Endothelial cell (in vitro differentiated cells): Measurements from ENCODE around the gene C1QTNF8. TPM values are rescaled to one million over a fixed set of nuclear protein-coding genes. Genes with fewer than 3 reads are reported as not detected.

Source experiments
- DNase-seq: peaks from one replicate; pipeline ENCODE4 v3.0.0; 2021; ENCODE audit warnings: low spot score
- H3K27ac Mint-ChIP-seq: one replicate; pipeline ENCODE4 v1.8.0; 2021; ENCODE audit warnings: mixed read lengths, inconsistent platforms; ENCODE audit not compliant: unreplicated experiment
- H3K27me3 Mint-ChIP-seq: one replicate; pipeline ENCODE4 v1.8.0; 2021; ENCODE audit warnings: mild to moderate bottlenecking, moderate library complexity, mixed read lengths, inconsistent platforms; ENCODE audit not compliant: unreplicated experiment
- H3K36me3 Mint-ChIP-seq: one replicate; pipeline ENCODE4 v1.8.0; 2021; ENCODE audit warnings: mild to moderate bottlenecking, low read depth, mixed read lengths, inconsistent platforms; ENCODE audit not compliant: unreplicated experiment
- H3K4me1 Mint-ChIP-seq: one replicate; pipeline ENCODE4 v1.8.0; 2021; ENCODE audit warnings: mild to moderate bottlenecking, mixed read lengths, inconsistent platforms; ENCODE audit not compliant: unreplicated experiment
- H3K4me3 Mint-ChIP-seq: one replicate; pipeline ENCODE4 v1.8.0; 2021; ENCODE audit warnings: mild to moderate bottlenecking, mixed read lengths, inconsistent platforms; ENCODE audit not compliant: unreplicated experiment
- H3K9me3 Mint-ChIP-seq: one replicate; pipeline ENCODE4 v1.8.0; 2021; ENCODE audit warnings: mixed read lengths, inconsistent platforms; ENCODE audit not compliant: unreplicated experiment
- CTCF ChIP-seq: fragments of 200-600 bp; sonication (generic); IDR thresholded peaks from one replicate; pipeline ENCODE4 v1.5.0; 2021; ENCODE audit warnings: antibody characterized with exemption; ENCODE audit not compliant: unreplicated experiment
- total RNA-seq: library from RNA; stranded (reverse); fragmentation: NEBNext Ultra II Directional; extraction: Animal tissue kit (Norgen Biotek cat#: 25700); gene quantifications from one replicate; pipeline ENCODE4 v1.2.1, GENCODE V29; 2021; ENCODE audit not compliant: unreplicated experiment

Gene C1QTNF8
- total RNA-seq, 1 donor from 2014 or later, result not detected

GRCh38 chr16:1120577-1120941 is 24.5 kb upstream of the C1QTNF8 start:
- H3K27ac Mint-ChIP-seq, result no peak overlapping the region
- no peak overlapping the region for H3K4me3 Mint-ChIP-seq
- H3K27me3 Mint-ChIP-seq, result peaks cover 2% of the 10 kb centered on the region
- no peak for DNase-seq
- H3K4me1 Mint-ChIP-seq, result no peaks in the 10 kb centered on the region
- no peaks in the 10 kb centered on the region for H3K36me3 Mint-ChIP-seq
- TF ChIP-seq CTCF, result no peak
- H3K9me3 Mint-ChIP-seq, result no peaks in the 10 kb centered on the region

- no peak overlapping the region for H3K4me3 Mint-ChIP-seq
- H3K27ac Mint-ChIP-seq, result no peak overlapping the region
- peaks cover 3% of the 10 kb centered on the region for H3K27me3 Mint-ChIP-seq
- H3K36me3 Mint-ChIP-seq, result no peaks in the 10 kb centered on the region
- no peaks in the 10 kb centered on the region for H3K4me1 Mint-ChIP-seq
- no peak for DNase-seq
- TF ChIP-seq CTCF, result no peak
- no peaks in the 10 kb centered on the region for H3K9me3 Mint-ChIP-seq
Observed at GRCh38 chr16:1119766-1120576, 23.9 kb upstream of the C1QTNF8 start.

- no peaks in the 10 kb centered on the region for H3K4me1 Mint-ChIP-seq
- H3K27me3 Mint-ChIP-seq, result peaks cover 3% of the 10 kb centered on the region
Observed at GRCh38 chr16:1119129-1119528, 23.1 kb upstream of the C1QTNF8 start.

GRCh38 chr16:1117926-1118325 is 21.9 kb upstream of the C1QTNF8 start:
- no peak for TF ChIP-seq CTCF
- Mint-ChIP-seq H3K27ac (no peak overlapping the region), H3K4me1 (no peaks in the 10 kb centered on the region), H3K4me3 (no peak overlapping the region), H3K27me3 (peaks cover 3% of the 10 kb centered on the region), H3K36me3 (no peaks in the 10 kb centered on the region), H3K9me3 (no peaks in the 10 kb centered on the region)
- no peak for DNase-seq

More at GRCh38 chr16:1119129-1119528, 23.1 kb upstream of the C1QTNF8 start:
- DNase-seq, result no peak
- no peaks in the 10 kb centered on the region for H3K9me3 Mint-ChIP-seq
- H3K36me3 Mint-ChIP-seq, result no peaks in the 10 kb centered on the region
- TF ChIP-seq CTCF, result no peak
- H3K27ac Mint-ChIP-seq, result no peak overlapping the region
- H3K4me3 Mint-ChIP-seq, result no peak overlapping the region

GRCh38 chr16:1117176-1117900 is 21.3 kb upstream of the C1QTNF8 start:
- Mint-ChIP-seq H3K9me3 (no peaks in the 10 kb centered on the region), H3K36me3 (no peaks in the 10 kb centered on the region), H3K27me3 (peaks cover 3% of the 10 kb centered on the region), H3K27ac (no peak overlapping the region), H3K4me3 (no peak overlapping the region), H3K4me1 (no peaks in the 10 kb centered on the region)
- no peak for DNase-seq
- no peak for TF ChIP-seq CTCF
